D341Med (cell line): ENCODE results near the gene TANK.
"Not testable (repeated sequence)": the region's sequence is repeated elsewhere in the genome, so short reads cannot be mapped to it uniquely, and the experiment has no call there.

Source experiments
- DNase-seq: peaks from one replicate; pipeline ENCODE4 v3.0.0; 2012; ENCODE audit warnings: low spot score

The TANK gene, protein sequence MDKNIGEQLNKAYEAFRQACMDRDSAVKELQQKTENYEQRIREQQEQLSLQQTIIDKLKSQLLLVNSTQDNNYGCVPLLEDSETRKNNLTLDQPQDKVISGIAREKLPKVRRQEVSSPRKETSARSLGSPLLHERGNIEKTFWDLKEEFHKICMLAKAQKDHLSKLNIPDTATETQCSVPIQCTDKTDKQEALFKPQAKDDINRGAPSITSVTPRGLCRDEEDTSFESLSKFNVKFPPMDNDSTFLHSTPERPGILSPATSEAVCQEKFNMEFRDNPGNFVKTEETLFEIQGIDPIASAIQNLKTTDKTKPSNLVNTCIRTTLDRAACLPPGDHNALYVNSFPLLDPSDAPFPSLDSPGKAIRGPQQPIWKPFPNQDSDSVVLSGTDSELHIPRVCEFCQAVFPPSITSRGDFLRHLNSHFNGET

DNA sequence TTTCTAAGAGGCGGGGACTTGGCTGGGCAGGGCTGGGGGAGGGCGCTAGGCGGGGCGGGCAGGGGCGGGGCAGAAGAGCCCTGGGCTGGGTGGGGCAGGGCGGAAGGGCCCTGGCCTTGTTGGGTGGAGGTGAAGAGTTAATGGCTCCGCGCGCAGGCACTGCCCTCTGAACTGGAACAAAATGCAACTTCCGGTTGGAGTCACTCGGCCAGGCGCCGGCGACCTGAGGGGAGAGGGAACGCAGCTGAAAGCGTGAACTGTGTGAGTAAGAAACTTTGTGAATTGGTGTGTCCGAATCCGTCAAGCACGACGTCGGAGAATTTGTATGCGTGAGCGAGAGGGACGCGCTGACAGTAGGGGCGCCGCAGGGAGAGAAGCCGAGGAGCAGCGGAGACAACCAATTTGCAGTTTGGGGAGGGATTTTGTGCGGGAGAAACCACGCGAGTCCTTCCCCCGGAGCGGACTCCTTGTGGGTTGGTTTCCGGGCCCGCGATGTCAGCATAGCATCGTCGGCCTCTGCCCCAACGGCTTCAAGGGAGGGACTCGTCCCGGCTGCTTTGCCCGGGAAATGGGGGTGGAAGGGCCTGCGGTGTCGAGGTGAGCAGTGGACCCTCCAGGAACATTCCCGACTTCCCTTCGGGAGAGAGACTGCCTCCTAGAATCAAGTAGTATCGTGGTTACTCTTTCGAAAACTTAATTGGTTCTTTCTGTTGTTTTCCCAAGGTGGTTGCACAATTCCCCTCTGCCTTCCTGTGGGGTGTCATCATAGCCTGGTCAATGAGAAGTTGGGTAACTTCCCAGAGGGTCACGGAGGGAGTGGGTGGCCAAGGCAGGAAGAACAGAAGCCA lies at the start of gene TANK:
TSS of gene TANK (plus strand) at position 203 of the 848 bp plus-strand sequence. CDS start 19,235 bp downstream, outside the sequence.
- DNase-seq, result peak; percentile 96

DNA sequence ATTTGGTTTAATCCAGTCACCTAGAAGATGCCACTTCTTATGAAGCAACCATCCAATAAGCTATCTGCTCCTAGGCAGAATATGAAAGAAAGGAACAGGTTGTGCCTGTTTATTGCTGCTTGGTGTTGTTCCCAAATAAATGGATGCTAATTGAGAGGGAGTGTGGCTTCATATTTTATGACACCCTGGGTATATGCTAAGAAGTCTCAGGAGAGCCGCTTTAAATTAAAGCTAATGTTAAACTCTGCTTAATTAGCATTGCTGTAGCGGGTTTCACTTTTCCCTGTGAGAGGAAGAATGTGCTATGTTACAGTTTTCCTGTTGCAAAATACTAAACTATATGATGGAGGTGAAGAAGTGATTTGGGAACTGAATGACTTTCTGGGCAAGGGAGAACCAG lies 48.7 kb upstream of the TANK start:
- no peak for DNase-seq

- DNase-seq, result no peak
These were observed 47.3 kb upstream of the TANK start for GRCh38 chr2:161112908-161113307.

DNA sequence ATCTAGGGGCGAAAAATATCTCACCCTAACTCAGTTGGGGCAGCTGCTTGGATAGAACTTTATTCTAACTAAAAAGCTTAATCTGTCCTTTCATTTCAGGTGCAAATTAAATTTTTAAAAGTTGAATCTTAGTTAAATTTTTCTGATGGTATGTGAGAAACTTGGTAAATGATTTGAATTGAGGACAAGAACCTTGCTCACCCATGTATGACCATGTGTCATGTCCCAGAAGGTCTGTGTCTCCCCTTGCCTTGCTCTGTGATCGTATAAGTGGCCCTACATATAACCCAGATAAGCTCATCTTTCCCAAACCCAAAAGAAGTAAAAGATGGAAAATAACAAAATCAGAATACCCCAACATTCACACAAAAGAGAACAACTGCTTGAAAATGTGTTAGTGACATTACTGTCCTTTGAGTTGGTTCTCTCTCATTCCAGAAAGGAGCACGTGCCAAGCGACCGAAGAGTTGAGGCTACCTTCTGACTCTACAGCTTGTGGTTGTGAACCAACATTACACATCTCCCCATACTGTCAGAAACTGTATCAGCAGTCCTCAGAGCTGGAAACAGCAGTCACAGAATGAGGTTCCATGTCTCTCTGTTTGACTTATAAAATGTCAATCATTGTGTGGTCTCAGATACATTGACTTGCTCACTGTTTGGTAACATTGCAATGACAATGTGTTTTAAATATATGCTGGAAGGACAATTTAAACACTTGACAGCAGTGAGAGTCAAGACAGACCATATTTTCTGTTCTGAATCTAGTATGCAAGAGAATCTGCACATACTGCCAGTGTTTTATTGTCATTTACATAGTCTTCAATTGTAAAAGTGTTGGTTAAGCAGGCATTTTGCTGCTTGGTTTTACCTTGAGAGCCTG lies 46.3 kb upstream of the TANK start:
- no peak for DNase-seq

GRCh38 chr2:161115205-161115604 lies 45.0 kb upstream of the TANK start:
- DNase-seq, result no peak

- DNase-seq, result no peak
These were observed 44.4 kb upstream of the TANK start for GRCh38 chr2:161115605-161116380.

DNA sequence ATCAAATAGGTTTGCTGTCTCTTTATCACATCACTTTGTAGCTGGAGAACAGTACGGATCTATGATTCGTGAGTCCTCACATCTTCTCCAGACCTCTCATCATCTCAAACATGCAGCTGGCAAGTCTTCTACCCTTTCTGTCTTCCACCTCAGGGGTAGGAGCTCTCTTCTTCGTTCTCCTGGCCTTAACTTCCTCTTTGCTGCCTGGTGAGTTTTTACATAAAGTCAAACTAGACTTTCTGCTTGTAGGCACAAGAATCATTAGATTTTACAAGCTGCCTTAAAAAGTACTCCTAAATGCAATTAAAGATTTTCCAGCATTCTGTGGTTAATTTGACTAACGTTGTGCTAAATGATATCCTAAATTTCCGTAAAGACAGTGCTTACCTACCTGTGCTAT lies 43.7 kb upstream of the TANK start:
- DNase-seq, result no peak

GRCh38 chr2:161117506-161117905 lies 42.7 kb upstream of the TANK start:
- no peak for DNase-seq

DNA sequence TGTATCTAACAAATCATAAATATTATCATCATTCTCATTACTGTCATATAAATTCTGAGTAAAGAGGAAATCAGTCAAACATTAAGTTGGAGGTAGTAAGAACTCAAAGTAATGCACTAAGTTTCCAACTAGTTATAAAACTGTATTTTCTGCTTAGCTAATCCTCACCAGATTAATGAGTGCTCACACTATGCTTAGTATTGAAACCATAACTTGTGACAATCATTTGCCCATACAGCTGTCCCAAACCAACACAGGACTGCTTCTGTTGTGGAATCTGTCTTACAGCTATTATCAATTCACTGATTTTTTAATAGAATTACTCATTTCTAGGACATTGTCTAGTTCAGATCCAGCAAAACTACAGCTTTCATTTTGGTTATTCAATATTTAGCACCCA lies 41.5 kb upstream of the TANK start:
- DNase-seq, result no peak

GRCh38 chr2:161119483-161119882 lies 40.7 kb upstream of the TANK start:
- DNase-seq, result no peak

DNA sequence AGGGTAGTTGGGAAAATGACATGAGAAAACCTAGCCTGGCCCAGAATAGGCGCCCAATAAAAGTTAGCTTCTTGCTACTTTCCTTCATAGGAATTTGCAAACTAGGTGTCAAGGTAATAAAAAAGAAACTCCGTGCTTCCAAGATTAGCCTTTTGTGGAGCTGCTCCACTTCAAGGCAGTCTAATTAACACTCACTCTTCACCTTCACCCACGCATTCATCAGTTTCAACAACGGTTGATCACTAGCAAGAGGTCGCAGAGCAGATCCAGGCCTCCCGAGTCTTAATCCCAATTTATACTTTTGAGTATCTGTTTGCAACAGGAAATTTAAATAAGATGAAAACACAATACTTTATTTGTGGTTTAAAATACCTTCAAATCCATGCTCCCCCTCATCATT lies 39.5 kb upstream of the TANK start:
- no peak for DNase-seq

GRCh38 chr2:161121622-161122021 lies 38.6 kb upstream of the TANK start:
- DNase-seq, result no peak

- no peak for DNase-seq
These were observed 37.3 kb upstream of the TANK start for GRCh38 chr2:161122772-161123530.

DNA sequence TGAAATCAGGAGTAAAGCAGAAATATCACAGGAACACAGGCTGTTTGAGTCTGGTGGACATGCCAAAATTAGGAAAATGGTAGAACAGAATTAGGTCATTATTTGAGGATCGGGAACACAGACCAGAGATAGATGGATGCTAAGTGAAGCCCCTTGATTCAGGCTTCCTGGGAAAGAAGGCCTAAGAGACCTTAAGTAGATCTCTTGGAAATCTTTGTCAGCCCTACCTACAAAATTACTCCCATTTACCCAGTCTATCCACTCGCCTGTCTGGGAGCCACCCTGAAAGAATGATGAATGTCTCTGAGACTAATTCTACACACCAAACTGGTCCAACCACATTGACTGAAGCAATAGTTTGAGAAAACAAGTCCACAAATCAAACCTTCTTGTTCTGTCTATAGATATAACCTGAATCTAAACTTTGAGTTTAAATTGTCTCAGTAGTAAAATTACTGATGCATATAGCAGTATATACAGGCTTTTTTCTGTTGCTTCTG lies 36.6 kb upstream of the TANK start:
- no peak for DNase-seq

DNA sequence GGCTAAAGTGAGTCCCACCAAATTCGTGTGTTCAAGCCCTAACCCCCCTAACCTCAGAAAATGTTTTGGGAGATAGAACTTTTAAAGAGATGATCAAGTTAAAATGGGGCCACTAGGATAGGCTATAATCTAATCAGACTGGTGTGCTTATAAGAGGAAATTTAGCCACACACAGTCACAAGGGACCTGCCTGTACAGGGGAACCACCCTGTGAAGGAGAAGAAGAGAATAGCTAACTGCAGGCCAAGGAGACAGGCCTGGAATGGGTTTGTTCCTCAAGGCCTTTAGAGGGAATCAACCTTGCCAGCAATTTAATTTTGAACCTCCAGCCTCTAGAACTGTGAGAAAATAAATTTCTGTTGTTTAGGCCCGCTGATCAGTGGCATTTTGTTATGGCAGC lies 36.0 kb upstream of the TANK start:
- DNase-seq, result no peak

- no peak for DNase-seq
These were observed 31.3 kb upstream of the TANK start for GRCh38 chr2:161128885-161129284.

DNA sequence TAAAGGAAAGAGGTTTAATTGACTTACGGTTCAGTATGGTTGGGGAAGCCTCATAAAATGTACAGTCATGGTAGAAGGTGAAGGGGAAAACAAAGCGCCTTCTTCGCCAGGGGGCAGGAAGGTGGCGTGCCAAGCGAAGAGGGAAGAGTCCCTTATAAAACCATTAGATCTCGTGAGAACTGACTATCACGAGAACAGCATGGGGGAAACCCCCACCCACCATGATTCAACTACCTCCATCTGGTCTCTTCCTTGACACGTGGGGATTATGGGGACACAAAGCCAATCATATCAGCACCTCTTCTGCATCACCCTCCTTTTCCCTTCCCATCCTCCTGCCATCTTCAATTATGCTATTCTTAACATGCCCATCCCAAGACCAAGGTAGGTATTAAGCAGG lies 29.9 kb upstream of the TANK start:
- DNase-seq, result no peak

GRCh38 chr2:161131074-161131680 lies 29.1 kb upstream of the TANK start:
- DNase-seq, result no peak

DNA sequence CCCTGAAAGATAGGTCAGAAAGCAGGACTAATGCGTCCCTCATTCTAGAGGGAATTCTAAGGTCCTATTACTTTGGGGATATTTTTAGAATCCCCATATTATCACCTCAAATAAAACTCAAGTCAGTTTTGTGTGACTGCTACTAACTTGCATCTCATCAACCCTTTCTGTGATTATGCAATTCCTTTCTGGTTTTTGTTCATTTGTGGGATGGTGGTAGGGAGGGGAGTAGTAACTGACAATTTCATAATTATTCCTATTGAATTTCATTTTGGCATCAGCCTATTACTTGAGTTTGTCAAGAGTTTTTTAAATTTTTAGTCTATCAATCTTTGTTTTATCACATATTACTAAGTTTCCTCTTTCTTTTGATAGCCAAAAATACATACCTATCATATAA lies 28.4 kb upstream of the TANK start:
- DNase-seq, result no peak

DNA sequence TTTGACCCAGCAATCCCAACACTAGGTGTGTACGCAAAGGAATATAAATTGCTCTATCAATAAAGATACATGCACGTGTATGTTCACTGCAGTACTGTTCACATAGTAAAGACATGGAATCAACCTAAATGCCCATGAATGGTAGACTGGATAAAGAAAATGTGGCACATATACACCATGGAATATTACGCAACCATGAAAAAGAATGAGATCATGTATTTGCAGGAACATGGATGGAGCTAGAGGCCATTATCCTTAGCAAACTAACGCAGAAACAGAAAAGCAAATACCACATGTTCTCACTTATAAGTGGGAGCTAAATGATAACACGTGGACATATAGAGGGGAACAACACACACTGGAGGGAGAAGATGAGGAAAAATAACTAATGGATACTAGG lies 27.8 kb upstream of the TANK start:
- not testable (repeated sequence) for DNase-seq
